ENCODE data around the gene LAMP2. TPM values are rescaled to one million over a fixed set of nuclear protein-coding genes. Genes with fewer than 3 reads are reported as not detected.

The LAMP2 gene
- total and polyA plus RNA-seq, 2 of the 4 experiments (the other 2 are of a cell fraction): 78.1 to 129 TPM

DNA sequence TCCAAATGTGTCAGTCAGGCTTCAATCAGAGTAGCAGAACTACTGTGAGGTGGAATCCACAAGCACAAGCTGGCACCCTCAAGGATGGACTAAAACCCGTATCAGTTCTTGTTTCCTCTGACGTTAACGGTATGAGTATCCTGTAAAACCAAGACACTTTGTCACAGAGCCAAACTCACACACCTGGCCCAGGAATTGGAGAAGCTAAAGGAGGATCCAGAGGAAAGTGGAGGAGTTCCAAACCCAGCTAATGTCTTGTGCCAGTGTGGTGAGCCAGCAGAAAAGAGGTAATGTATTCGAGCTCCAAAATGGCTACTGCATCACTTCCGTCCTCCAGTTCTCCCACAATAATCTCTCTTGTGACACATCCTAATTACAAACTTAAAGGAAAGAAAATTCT lies 62.5 kb downstream of the LAMP2 start:
- no peak overlapping the region for H2BK20ac ChIP-seq (ENCODE audit: low read depth, low read length)
- H3K79me1 ChIP-seq (ENCODE audit: low read depth in 1 of 2, low read length in 2 of 2): no peaks in the 10 kb centered on the region
- H3K18ac ChIP-seq (ENCODE audit: low read depth, low read length): no peak overlapping the region
- H3K36me3 ChIP-seq (ENCODE audit: control insufficient read depth, insufficient read depth, low read length): no peaks in the 10 kb centered on the region
- intact Hi-C loops (cut with micrococcal nuclease): loop anchor here (1.0 kb wide), 1 partner anchor 24 kb away; no protein-coding TSS in a partner anchor
- no peak overlapping the region for H2AFZ ChIP-seq (replicated peaks; ENCODE audit: low read length, poor library complexity)
- CTCF ChIA-PET: no interaction called here
- no peak overlapping the region for H2BK15ac ChIP-seq (ENCODE audit: low read depth, low read length)
- H2AK5ac ChIP-seq (ENCODE audit: low read depth, low read length): no peak overlapping the region
- dilution Hi-C loops (cut with HindIII; ENCODE audit: low sequenced_read_pairs, unreplicated experiment): no loop called here
- no peak overlapping the region for H2BK120ac ChIP-seq (ENCODE audit: low read depth, low read length)
- no peak for ATAC-seq (ENCODE audit: low read depth)
- no peaks in the 10 kb centered on the region for H3K4me1 ChIP-seq (ENCODE audit: control insufficient read depth, insufficient read depth, low read length)
- H4K5ac ChIP-seq (ENCODE audit: low read depth, low read length): no peak overlapping the region
- H3K9ac ChIP-seq (ENCODE audit: low read depth, low read length): no peak overlapping the region
- WGBS, 2 experiments (ENCODE audit: extremely low coverage in 2 of 2, insufficient read length in 1 of 2): no CpG with 5 or more reads among the region's 5 CpGs
- BruUV-seq (replicated peaks): no TSS peak
- H4K91ac ChIP-seq (ENCODE audit: insufficient read depth, low read depth, low read length): no peak overlapping the region
- no peak overlapping the region for H2BK5ac ChIP-seq (ENCODE audit: low read depth, low read length, poor library complexity, severe bottlenecking)
- in situ Hi-C loops (cut with MboI; ENCODE audit: low sequenced_read_pairs): no loop called here
- H3K4me3 ChIP-seq (ENCODE audit: insufficient read depth, low read depth, low read length): no peak overlapping the region
- H3K9me3 ChIP-seq (ENCODE audit: control insufficient read depth, insufficient read depth, low read length): no peaks in the 10 kb centered on the region
- H3K56ac ChIP-seq (ENCODE audit: extremely low read depth, insufficient read depth, low read length): no peak overlapping the region
- H4K8ac ChIP-seq (ENCODE audit: low read depth in 2 of 2, low read length in 2 of 2): no peak overlapping the region
- H2AK9ac ChIP-seq (replicated peaks; ENCODE audit: low read depth, low read length, poor library complexity): no peak overlapping the region
- no peaks in the 10 kb centered on the region for H3K9me1 ChIP-seq (ENCODE audit: insufficient read depth, low read length)
- no peak overlapping the region for H3K14ac ChIP-seq (replicated peaks; ENCODE audit: low read depth, low read length)
- no peak for TF ChIP-seq POLR2A (IDR thresholded peaks at IDR 0.05; ENCODE audit: low read depth, low read length)
- H3K27ac ChIP-seq (ENCODE audit: insufficient read depth, low read length): no peak overlapping the region
- H3K4me2 ChIP-seq (ENCODE audit: low read depth, low read length): no peak overlapping the region
- H3K4ac ChIP-seq (ENCODE audit: low read depth, low read length): no peak overlapping the region
- H4K20me1 ChIP-seq (ENCODE audit: insufficient read depth, low read length): no peaks in the 10 kb centered on the region
- no peaks in the 10 kb centered on the region for H3K27me3 ChIP-seq (ENCODE audit: control insufficient read depth, insufficient read depth, low read length)
- no peak for DNase-seq
- POLR2A ChIA-PET (ENCODE audit: unreplicated experiment): no interaction called here
- no peak overlapping the region for H3K23ac ChIP-seq (ENCODE audit: low read depth, low read length)

Measured in IMR-90 (cell line).